Mesenteric fat pad (tissue), 1 donor: ENCODE measurements around the gene SMTNL2. TPM values are rescaled to one million over a fixed set of nuclear protein-coding genes. Genes with fewer than 3 reads are reported as not detected.
"Not testable (repeated sequence)": the region's sequence is repeated elsewhere in the genome, so short reads cannot be mapped to it uniquely, and the experiment has no call there.

Experiments used
- DNase-seq: peaks from one replicate; pipeline ENCODE4 v3.0.0-alpha.2; 2020; ENCODE audit warnings: low spot score
- total RNA-seq: library from RNA; stranded (reverse); fragmentation: NEBNext Ultra II Directional; extraction: Animal tissue kit (Norgen Biotek cat#: 25700); gene quantifications from one replicate; pipeline ENCODE4 v1.2.1, GENCODE V29; 2021
- donor health status: DM: yes; HTN: yes; CAD: no.

Gene SMTNL2
- total RNA-seq, 1 donor from 2014 or later = 0.74 TPM

DNA sequence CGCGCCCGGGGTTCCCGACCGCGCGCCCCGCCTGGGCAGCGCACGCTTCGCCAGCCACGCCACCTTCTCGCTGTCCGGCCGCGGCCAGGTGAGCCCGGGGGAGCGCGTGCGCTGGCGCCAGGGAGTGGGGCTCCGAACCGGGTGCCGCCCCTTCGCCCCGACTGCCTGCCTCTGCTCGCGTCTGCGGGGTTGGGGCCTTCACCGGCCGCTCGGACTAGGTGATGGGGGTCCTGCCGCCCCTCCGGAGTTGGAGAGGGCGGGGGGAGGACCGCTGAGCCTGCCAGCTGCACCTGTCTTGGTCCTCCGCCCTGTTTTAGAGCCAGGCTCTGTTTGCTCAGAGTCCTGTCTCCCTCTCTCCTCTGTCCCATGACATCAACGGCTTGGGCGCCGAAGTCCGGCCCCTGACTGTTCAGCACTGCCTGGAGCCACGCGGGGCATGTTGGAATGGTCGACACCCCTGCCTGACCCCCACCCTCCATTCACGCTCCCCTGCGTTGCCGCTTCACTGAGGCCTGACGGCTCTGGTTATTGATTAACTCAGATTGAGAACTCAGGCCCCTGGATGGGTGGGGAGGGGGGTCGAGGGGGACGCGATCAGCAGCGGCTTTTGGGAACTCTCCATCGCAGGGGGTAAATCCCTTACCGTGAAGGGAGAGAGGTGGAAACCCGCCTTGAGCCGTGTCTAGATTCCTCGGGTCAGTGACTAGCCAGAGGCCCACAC is 748 bp downstream of the SMTNL2 start:
- DNase-seq = no peak

DNA sequence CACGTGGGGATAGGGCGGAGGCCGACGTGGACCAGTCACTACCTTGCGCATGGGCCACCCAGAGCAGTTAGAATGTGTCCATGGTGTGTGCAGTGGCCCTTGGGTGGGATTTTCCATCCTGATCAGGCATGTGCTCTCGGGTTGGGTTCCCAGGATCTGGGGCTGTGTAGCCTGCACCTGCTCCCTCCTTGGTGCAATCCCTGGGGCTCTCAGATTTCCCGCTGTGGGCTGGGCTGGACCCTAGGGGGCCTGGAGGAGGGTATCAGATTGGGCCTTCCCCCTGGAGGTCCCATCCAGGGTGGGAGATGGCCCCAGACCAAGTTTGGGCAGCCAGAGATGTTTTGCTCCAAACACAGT is 1.3 kb downstream of the SMTNL2 start:
- DNase-seq = no peak

DNA sequence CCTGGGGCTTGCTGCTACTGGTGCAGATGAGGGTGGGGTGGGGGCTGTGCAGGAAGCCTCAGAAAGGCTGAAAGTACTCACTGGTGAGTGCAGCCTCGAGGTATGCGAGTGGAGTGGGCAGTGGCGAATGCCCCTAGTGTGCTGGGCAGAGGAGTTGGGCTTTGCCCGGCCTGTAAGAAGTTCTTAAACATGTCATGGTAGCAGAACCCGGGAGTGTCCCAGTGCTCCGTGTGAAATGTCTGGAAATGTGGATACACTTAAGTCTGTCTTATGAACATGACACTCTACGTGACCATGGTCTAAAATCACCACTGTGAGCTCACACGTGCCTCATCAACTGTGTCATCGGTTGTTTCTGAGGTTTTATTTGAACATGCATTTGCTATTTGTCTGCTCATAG is 1.7 kb downstream of the SMTNL2 start:
- DNase-seq = no peak

DNA sequence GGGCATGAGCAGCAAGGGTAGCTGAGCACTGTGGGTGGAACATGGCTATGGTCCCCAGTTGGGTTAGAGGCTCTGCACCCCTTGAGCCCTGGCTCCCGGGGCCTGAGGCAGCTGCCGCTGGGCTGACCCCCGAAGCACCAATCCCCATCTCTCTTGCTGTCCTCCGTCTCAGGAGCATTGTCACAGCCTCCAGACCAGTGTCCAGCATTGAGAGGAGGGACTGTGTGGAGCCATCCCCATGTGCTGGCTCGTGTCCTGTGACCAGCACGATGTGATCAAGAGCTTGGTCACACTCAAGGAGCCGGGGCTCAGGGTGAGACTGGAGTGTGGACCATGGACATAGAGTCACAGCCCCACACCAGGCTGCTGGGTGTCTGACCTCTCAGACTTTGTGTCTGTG is 2.9 kb downstream of the SMTNL2 start:
- no peak for DNase-seq

DNA sequence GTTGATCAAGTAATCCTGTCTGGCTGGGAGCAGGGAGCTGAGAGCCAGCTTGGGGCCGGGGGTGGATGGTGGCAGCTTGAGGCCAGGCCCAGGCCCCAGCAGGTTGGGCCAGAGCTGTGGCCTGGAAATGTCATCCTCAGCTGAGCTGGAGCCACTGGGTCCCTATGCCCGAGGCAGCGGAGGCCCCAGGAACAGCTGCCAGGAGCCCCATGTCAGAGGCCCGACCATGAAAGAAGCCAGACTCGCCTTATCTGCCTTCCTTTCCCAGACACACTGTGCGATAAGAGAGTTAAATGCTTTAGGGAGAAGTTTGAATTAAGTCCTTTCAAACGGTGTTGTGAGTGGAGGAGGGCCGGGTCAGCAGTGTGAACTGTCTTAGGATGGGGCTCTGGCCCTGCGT is 3.5 kb downstream of the SMTNL2 start:
- DNase-seq = no peak

DNA sequence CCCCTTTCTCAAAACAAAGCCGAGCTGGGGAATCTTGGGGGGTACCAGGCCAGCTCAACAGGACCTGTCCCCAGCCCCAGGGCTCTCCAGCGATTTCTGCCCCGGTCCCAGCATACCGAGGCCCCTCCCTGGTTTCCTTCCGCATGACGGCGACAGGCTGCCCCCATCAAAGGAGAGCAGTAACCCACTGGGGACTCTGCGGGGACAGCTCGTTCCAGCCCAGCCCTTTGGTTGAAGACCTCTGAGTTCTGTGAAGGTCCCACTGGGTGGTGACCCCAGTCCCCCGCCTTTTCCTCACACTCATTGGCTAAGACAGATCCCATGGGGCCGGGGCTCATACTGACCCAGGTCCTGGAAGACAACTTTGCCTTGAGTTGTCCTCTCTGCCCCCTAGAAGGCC is 4.1 kb downstream of the SMTNL2 start:
- DNase-seq = no peak

DNA sequence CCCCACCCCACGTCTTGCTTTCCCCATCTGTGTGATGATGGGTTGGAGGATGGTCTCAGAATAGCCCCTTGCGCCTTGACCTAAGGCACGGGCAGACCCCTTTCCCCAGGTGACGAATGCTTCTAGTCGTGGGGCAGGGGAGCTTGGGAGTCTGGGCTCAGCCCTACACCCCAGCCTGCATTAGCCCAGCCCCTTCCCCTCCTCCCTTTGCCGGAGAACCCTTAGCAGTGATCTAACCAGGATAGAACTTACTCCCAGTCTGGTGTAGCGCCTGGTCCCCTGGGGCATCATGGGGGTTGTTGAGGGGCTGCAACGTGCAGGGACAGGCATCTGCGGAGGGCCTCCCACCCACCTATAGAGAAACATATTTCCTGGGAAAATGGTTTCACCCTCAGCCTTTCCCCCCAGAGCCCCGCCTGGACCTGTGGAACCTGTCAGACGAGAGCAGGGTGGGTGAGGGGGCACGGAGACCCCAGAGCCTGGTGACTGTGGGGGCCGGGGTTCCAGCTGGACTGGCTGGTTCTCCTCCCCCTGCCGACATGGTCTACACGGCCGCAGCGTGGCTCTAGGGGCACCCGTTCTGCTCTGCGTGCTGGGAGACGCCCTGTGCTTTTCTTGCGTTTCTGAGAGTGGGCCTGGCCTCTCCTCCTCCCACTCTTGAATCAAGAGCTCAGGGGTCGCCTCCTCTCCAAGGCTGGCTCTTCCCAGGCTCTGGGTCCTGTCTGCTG is 4.7 kb downstream of the SMTNL2 start:
- no peak for DNase-seq

DNA sequence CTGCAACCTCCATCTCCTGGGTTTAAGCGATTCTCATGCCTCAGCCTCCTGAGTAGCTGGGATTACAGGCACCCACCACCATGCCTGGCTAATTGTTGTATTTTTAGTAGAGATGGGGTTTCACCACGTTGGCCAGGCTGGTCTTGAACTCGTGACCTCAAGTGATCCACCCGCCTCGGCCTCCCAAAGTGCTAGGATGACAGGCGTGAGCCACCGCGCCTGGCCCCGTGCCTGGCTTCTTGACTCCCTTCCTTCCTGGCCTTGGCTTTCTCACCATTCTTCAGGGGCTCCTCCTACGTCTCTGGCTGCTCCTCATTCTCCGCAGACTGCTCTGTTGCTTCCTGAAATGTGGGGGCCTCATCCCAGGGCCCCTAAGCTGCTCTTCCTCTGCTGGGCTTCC is 5.7 kb downstream of the SMTNL2 start:
- DNase-seq = not testable (repeated sequence)

DNA sequence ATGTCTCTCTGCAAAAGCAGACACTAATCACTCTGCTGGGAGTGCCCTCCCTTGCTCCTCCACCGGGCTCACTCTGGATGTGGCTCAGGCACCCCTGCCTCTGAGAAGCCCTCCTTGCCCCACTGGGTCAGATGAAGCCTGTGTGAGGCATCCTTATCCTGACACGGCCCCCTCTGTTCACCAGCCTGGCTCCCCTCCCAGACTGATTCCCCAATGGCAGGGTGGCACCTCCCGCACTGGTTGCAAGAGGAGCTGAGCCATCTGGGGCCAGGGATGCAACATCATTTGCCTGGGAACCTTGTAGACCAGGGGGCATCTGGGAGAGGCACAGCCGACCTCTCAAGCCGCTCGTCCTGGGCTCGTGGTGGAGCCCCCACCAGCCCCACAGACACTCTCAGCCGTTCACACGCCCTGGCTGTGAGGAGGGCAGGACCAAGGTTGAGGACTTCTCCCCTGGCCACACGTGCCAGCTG is 6.7 kb downstream of the SMTNL2 start:
- DNase-seq = no peak

DNA sequence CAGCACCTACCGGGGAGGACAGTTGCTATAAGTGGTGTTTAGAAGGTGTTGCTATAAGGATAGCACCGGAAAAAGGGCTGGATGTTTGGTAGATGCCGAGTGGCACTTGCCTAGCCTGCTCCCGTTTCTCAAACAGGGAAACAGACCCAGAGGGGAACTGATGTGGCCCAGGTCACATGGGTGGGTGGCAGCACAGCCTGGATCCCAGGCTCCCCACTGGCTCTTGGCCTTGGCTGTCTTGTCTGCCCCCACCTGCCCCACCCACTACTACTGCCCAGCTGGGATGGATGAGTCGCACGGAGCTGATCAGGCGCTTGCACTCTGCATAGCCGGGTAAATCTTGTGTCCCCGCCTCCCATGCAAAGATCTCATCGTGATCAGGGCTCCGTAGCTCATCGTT is 7.2 kb downstream of the SMTNL2 start:
- no peak for DNase-seq

DNA sequence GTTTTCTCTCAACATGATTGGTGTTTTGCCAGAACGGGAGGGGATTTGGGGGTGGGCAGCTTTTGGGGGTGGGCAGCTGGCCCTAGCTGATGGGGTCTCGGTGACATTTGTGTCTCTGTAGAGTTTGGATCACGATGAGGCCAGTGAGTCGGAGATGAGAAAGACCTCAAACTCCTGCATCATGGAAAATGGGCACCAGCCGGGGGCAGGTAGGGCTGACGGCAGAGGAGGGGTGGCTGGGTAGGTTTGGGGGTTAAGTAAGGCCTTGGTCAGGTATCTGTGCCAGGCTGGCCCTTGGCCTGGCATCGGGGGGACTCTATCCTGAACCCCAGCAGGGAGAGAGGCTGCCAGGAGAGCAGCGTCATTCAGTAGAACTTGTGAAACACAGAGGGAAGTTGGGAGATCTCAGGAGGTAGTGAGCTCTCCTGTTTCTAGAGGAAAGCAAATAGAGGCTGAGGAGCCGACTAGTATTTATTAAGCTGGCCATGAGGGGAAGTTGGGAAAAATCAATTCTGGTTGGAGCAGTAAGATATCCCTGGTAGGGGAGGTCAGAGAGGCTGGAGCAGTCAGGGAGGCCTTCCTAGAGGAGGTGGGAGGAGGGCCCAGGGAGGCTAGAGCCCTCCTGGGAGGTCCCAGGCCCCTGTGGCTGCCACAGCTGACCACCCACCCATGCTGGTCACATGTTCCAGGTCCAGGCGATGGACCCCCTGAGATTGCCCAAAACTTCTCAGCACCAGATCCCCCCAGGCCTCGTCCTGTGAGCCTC is 8.1 kb downstream of the SMTNL2 start:
- DNase-seq = no peak

DNA sequence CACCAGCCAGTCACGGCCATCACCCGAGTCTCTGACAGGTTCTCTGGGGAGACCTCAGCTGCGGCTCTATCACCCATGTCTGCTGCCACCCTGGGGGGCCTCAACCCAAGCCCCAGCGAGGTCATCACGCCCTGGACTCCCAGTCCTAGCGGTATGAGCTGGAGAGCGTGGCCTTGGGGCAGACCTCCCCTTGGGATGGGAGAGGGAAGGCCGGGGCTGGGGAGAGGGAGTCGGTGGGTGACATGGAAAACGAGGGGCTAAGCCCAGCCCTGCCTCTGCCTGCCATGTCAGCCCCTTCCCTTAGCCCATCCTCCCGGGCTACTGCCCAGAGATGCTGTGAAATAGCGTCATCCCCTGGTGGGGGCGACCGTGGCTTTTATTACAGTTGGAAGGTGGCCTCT is 8.7 kb downstream of the SMTNL2 start:
- DNase-seq = no peak

DNA sequence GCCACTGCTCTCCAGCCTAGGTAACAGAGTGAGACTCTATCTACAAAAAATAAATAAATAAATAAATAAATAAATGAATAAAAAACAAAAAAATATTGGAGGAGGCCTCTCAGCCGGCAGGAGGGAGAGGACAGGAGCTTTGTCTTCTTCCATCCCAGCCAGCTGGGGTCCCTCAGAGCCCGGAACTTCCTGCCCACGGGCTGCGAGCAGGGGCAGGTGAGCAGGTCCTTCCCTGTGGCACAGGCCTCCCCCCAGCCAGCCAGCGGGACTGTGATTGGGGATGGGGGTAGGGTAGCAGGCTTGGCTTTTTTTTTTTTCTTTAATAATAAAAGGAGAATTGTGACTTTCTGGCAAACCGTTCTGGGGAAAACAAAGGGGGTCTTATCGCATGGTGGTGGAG is 10.1 kb downstream of the SMTNL2 start:
- DNase-seq = no peak

DNA sequence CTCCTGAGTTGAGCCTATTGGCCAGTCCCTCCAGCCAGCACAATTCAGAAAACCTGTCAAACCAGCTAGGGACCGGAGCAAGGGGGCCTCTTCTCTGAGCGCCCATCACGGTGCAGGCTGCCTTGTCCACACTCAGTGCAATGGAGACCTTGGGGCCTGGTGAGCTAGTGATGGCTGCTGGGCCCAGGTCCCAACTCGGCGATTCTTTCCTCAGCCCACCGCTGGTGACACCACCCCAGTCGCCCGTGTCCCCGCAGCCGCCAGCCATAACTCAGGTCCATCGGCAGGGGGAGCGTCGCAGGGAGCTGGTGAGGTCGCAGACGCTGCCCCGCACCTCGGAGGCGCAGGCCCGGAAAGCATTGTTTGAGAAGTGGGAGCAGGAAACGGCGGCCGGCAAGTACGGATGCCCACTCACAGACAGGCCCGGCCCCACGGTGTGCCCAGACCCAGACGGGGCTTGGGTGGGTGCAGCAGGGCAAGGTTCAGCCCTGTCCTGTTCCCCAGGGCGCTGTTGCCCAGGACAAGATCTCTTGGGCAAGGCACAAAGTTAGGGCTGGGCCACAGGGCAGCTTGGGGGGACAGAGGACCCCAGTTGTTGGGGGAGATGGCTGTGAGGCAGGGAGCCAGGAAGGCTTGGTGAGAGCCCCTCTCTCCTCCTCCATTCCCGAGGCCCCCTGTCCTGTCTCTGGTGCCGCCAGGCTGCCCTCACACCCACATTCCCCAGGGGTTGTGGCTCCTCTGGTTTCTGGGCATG is 10.8 kb downstream of the SMTNL2 start:
- DNase-seq = no peak

DNA sequence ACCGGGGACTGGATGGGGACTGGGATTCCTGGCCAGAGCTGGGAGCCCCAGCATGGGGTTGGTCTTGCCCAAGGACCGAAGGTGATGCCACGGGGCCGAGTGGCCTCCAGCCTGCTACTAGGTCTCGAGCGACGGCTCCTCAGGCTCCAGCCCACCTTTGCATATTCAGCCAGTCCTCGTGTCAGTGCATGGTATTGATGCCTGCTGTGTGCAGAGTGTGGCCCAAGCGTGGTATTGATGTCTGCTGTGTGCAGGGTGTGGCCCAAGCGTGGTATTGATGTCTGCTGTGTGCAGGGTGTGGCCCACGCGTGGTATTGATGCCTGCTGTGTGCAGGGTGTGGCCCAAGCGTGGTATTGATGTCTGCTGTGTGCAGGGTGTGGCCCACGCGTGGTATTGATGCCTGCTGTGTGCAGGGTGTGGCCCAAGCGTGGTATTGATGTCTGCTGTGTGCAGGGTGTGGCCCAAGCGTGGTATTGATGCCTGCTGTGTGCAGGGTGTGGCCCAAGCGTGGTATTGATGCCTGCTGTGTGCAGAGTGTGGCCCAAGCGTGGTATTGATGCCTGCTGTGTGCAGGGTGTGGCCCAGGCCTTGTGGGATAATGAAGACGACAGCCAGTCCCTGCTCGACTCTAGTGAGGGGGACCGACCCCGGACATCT is 11.5 kb downstream of the SMTNL2 start:
- not testable (repeated sequence) for DNase-seq

DNA sequence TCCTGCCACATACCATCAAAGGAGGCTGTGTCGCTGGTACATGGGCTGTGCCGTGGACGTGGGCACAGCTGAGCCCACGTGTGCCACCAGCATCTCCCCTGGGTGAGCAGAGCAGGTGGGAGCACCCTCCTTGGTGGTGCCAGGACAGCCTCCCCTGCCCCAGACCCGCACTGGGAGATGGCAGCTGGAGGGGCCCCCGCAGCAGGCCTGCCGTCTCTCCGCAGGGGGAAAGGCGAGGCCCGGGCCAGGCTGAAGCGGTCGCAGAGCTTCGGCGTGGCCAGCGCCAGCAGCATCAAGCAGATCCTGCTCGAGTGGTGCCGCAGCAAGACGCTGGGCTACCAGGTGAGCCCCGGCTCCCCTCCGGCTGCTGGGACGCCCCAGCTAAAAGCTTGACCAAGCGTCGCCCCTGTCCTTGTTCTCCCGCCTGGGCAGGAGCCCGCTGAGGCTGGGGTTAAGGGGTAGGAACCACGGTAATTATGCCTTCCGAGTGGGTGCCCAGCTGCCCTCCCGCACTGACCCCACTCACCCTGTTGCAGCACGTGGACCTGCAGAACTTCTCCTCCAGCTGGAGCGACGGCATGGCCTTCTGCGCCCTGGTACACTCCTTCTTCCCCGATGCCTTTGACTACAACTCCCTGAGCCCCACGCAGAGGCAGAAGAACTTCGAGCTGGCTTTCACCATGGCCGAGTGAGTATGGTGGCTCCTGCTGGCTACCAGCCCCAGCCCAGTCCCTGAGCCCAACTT is 12.5 kb downstream of the SMTNL2 start:
- no peak for DNase-seq

DNA sequence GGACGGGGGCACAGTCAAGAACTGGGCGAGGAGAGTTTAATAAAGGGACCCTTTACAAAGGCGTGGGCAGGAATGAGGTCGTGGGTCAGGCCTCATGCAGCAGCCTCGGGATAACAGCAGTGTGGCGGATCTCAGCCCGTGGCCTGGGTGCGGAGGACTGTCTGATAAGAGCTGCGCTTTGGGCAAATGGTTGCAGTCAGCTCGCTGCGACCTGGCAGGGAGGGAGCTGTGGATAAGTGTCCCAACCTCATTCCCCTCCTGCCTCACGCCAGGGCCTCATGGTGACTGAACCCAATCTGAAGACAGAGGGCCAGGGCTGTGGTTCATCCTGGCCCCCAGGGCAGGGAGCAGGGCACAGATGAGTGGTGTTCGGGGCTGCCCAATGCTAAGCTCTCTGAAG is 13.6 kb downstream of the SMTNL2 start:
- DNase-seq = no peak

DNA sequence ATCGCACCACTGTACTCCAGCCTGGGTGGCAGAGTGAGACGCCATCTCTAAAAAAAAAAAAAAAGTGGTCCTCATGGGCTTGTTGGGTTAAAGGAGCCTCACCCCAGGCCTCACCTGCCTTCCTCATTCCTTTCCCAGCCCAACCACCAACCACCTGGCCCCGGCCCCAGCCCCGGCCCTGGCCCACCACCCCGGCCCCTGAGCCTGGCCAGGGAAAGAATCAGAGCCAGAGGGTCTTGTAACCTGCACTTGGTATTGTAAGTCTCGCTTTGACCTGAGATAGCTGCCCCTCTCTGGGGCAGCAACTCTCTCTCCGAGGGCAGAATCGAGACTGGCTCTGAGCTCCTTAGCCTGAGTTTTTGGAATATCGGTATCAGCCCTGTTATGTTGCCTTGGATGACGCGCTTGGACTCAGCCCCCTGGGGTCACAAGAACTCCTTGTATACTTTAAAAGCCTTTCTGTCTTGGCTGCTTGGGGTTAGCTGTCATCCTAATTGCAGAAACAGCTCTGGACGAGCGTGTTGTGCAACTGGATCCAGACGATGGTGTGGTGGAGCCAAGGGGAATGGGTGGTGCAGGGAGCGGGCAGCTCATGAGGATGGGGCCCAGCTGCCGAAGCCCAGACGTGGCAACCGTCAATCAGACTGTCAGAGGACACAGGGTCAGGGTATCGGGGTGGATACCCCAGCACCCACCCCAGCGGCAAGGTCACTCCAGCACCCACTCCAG is 14.6 kb downstream of the SMTNL2 start:
- DNase-seq = no peak

DNA sequence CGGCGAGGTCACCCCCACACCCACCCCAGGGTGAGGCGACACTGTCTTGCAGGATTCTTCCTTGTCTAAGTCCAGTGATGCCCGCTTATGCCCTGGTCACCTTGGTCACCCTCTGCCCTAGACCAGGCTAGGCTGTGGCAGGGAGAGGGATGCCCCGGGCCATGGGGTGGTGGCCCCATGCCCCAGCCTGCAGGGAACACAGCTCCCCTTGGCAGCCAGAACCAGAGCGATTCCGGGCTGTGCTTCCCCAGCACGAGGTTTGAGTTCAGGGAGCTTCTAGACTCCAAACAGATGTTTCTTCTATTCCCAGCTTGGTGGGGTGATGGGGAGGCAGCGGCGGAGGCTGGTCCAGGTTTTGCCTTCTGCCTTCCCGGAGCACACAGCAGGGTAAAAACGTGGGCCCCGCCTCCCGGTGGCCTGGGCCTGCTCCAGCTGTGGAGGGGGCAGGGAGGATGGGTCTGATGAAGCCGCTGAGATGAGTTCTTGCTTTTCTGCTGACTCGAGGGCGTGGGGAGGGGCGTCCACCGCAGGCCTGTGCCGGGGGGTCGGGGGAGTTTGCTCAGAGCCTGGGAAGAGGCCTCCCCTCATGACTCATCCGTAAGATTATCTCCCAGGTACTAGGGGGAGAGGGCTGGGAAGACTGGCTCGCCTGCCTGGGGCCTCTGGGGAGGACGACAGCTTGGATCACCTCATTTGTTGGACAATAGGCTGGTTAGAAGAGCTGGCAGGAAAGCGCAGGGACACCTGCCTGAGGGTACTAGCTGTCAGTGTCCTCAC is 15.4 kb downstream of the SMTNL2 start:
- DNase-seq = no peak
